Stimulated activated CD8-positive, alpha-beta memory T cell treated with anti-CD3 and anti-CD28 coated beads, Interleukin-4, amount 100 ng/mL, for 4 hours (primary cell): ENCODE data around the gene MDM4.

ENCODE experiments used
- DNase-seq, 2 donors: peaks; one replicate each; pipeline ENCODE4 v3.0.0-alpha.2; 2020; ENCODE audit warnings: low read depth in 2 of 2, low spot score in 1 of 2

MDM4 gene

GRCh38 chr1:204576422-204576821 is 60.2 kb downstream of the MDM4 start:
- DNase-seq: no peak

- no peak for DNase-seq
Measured at GRCh38 chr1:204577794-204578478, 61.7 kb downstream of the MDM4 start.

GRCh38 chr1:204578867-204579664 is 62.9 kb downstream of the MDM4 start:
- no peak for DNase-seq

- DNase-seq: no peak
Measured at GRCh38 chr1:204579681-204580080, 63.5 kb downstream of the MDM4 start.

GRCh38 chr1:204580862-204581261 is 64.7 kb downstream of the MDM4 start:
- DNase-seq: no peak

GRCh38 chr1:204581759-204582158 is 65.6 kb downstream of the MDM4 start:
- no peak for DNase-seq

- no peak for DNase-seq
Measured at GRCh38 chr1:204583909-204584632, 67.9 kb downstream of the MDM4 start.

- DNase-seq: no peak
Measured at GRCh38 chr1:204584699-204585372, 68.6 kb downstream of the MDM4 start.

- DNase-seq: no peak
Measured at GRCh38 chr1:204587621-204588020, 71.4 kb downstream of the MDM4 start.

- no peak for DNase-seq
Measured at GRCh38 chr1:204588826-204589225, 72.6 kb downstream of the MDM4 start.

GRCh38 chr1:204589409-204590038 is 73.3 kb downstream of the MDM4 start:
- no peak for DNase-seq

GRCh38 chr1:204591473-204592090 is 75.4 kb downstream of the MDM4 start:
- no peak for DNase-seq

GRCh38 chr1:204592246-204592948 is 76.2 kb downstream of the MDM4 start:
- DNase-seq: no peak

- DNase-seq: no peak
Measured at GRCh38 chr1:204598319-204598969, 82.2 kb downstream of the MDM4 start.

- DNase-seq: no peak
Measured at GRCh38 chr1:204599098-204599497, 82.9 kb downstream of the MDM4 start.

GRCh38 chr1:204599596-204599995 is 83.4 kb downstream of the MDM4 start:
- DNase-seq: no peak

GRCh38 chr1:204600203-204600602 is 84.0 kb downstream of the MDM4 start:
- DNase-seq: no peak

GRCh38 chr1:204600968-204601367 is 84.8 kb downstream of the MDM4 start:
- no peak for DNase-seq

GRCh38 chr1:204602111-204602579 is 85.9 kb downstream of the MDM4 start:
- no peak for DNase-seq
